H1 (cell line): Measurements from ENCODE around the gene CAPN1. TPM values are rescaled to one million over a fixed set of nuclear protein-coding genes. Genes with fewer than 3 reads are reported as not detected.

ENCODE experiments used
- CBX5 ChIP-seq: fragments of 300-800, 300-1000 bp; sonication (generic); IDR thresholded peaks from 2 replicates; pipeline ENCODE4 v1.7.1; 2016; ENCODE audit warnings: antibody characterized with exemption, low read length, low read depth
- EP300 ChIP-seq, 2 experiments: IDR thresholded peaks; 1 replicate in 1 of 2; 2 replicates in 1 of 2; pipeline ENCODE4 v1.6.1; 2011 to 2012; ENCODE audit warnings: low read depth in 2 of 2, low read length in 2 of 2, mild to moderate bottlenecking in 2 of 2, borderline replicate concordance in 1 of 2, inconsistent platforms in 1 of 2, moderate library complexity in 1 of 2
- KDM4A ChIP-seq: IDR thresholded peaks from one replicate; pipeline ENCODE4 v1.7.1; 2012; ENCODE audit warnings: low read depth, mild to moderate bottlenecking, moderate library complexity, low read length, inconsistent platforms; ENCODE audit not compliant: severe bottlenecking
- POLR2AphosphoS5 ChIP-seq: IDR thresholded peaks from 2 replicates; pipeline ENCODE4 v1.6.1; 2011; ENCODE audit warnings: low read depth, low read length
- SIN3A ChIP-seq, 2 experiments: IDR thresholded peaks in 1 of 2; conservative IDR thresholded peaks in 1 of 2; 2 replicates each; pipeline ENCODE4 v1.6.1; 2011 to 2012; ENCODE audit warnings: low read length in 2 of 2, improper control_type of control experiment in 1 of 2, low read depth in 1 of 2, mild to moderate bottlenecking in 1 of 2
- SIX5 ChIP-seq: IDR thresholded peaks from 2 replicates; pipeline ENCODE4 v1.6.1; 2011; ENCODE audit warnings: mild to moderate bottlenecking, low read depth, low read length
- polyA plus RNA-seq, 7 experiments: library from polyadenylated mRNA; depleted of rRNA in 3 of 7; stranded (reverse) in 5 of 7; unstranded in 2 of 7; fragments of >200 nt in 5 of 7; fragments of 200-250 nt in 2 of 7; gene quantifications; 1 replicate in 5 of 7; 2 replicates in 1 of 7; 4 replicates in 1 of 7; pipeline versions ENCODE4 v1.2.1 to v1.2.3, GENCODE V29; 2011 to 2013; ENCODE audit warnings: missing spikeins in 2 of 7, mixed read lengths in 2 of 7
- total RNA-seq: library from RNA; stranded (reverse); fragmentation: NEBNext Ultra II Directional; extraction: Animal tissue kit (Norgen Biotek cat#: 25700); gene quantifications from 2 replicates; pipeline ENCODE4 v1.2.1, GENCODE V29; 2021
- TF ChIP-seq, protein P1 (sequence below), 3 experiments: IDR thresholded peaks; 1 replicate in 2 of 3; 2 replicates in 1 of 3; pipeline versions ENCODE4 v1.5.1 to v1.6.1; 2011; ENCODE audit warnings: low read length in 3 of 3, mild to moderate bottlenecking in 3 of 3, inconsistent platforms in 2 of 3, low read depth in 1 of 3, moderate library complexity in 1 of 3; ENCODE audit not compliant: insufficient read depth in 1 of 3; ENCODE audit errors: control extremely low read depth in 1 of 3

Gene CAPN1
- total and polyA plus RNA-seq, 2 of the 8 experiments (the other 6 are each of a cell fraction or from before 2014, with no cell fraction given), result 194 to 233 TPM

GRCh38 chr11:65134952-65135632, 46.6 kb upstream of the CAPN1 start (continued):
- TF ChIP-seq CBX5 (no peak), EP300 (IDR thresholded peaks at IDR 0.05; ENCODE audit: borderline replicate concordance in 1 of 2, low read depth in 2 of 2, low read length in 2 of 2) (no peak), KDM4A (peak; percentile 23), SIX5 (no peak), POLR2AphosphoS5 (peak; percentile 96), SIN3A (conservative IDR thresholded peaks at IDR 0.05 in 1 of 2, IDR thresholded peaks at IDR 0.05 in 1 of 2; ENCODE audit: low read depth in 1 of 2, low read length in 2 of 2) (peak in 1 of 2 experiments; percentile 48; a peak in 3 of 4 replicates)
- TF ChIP-seq, protein P1, sequence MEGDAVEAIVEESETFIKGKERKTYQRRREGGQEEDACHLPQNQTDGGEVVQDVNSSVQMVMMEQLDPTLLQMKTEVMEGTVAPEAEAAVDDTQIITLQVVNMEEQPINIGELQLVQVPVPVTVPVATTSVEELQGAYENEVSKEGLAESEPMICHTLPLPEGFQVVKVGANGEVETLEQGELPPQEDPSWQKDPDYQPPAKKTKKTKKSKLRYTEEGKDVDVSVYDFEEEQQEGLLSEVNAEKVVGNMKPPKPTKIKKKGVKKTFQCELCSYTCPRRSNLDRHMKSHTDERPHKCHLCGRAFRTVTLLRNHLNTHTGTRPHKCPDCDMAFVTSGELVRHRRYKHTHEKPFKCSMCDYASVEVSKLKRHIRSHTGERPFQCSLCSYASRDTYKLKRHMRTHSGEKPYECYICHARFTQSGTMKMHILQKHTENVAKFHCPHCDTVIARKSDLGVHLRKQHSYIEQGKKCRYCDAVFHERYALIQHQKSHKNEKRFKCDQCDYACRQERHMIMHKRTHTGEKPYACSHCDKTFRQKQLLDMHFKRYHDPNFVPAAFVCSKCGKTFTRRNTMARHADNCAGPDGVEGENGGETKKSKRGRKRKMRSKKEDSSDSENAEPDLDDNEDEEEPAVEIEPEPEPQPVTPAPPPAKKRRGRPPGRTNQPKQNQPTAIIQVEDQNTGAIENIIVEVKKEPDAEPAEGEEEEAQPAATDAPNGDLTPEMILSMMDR (IDR thresholded peaks at IDR 0.05; ENCODE audit: control extremely low read depth in 1 of 3, insufficient read depth in 1 of 3, low read depth in 1 of 3, low read length in 3 of 3), result no peak
